Measurements from ENCODE around the gene TMEM9. TPM values are rescaled to one million over a fixed set of nuclear protein-coding genes. Genes with fewer than 3 reads are reported as not detected.

The TMEM9 gene
- total RNA-seq, 1 donor from 2014 or later, result 80.2 TPM

- Mint-ChIP-seq H3K27ac (ENCODE audit: unreplicated experiment) (peak overlapping the region; percentile 75), H3K4me3 (ENCODE audit: unreplicated experiment) (peak overlapping the region; percentile 73), H3K27me3 (ENCODE audit: unreplicated experiment) (no peaks in the 10 kb centered on the region), H3K9me3 (ENCODE audit: unreplicated experiment) (peaks cover 2% of the 10 kb centered on the region), H3K36me3 (ENCODE audit: unreplicated experiment) (no peaks in the 10 kb centered on the region), H3K4me1 (ENCODE audit: low read depth, unreplicated experiment) (peaks cover 10% of the 10 kb centered on the region)
- peak; percentile 76 for DNase-seq
- TF ChIP-seq CTCF (IDR thresholded peaks at IDR 0.05; ENCODE audit: partially characterized antibody, unreplicated experiment), result peak; percentile 77
Observed at GRCh38 chr1:201171063-201172036, 17.1 kb upstream of the TMEM9 start.

- H3K36me3 Mint-ChIP-seq (ENCODE audit: unreplicated experiment), result no peaks in the 10 kb centered on the region
- no peaks in the 10 kb centered on the region for H3K27me3 Mint-ChIP-seq (ENCODE audit: unreplicated experiment)
- DNase-seq, result peak; percentile 94
- no peak for TF ChIP-seq CTCF (IDR thresholded peaks at IDR 0.05; ENCODE audit: partially characterized antibody, unreplicated experiment)
- H3K4me3 Mint-ChIP-seq (ENCODE audit: unreplicated experiment), result peak overlapping the region; percentile 73
- peak overlapping the region; percentile 65 for H3K27ac Mint-ChIP-seq (ENCODE audit: unreplicated experiment)
- peaks cover 10% of the 10 kb centered on the region for H3K4me1 Mint-ChIP-seq (ENCODE audit: low read depth, unreplicated experiment)
- H3K9me3 Mint-ChIP-seq (ENCODE audit: unreplicated experiment), result peaks cover 2% of the 10 kb centered on the region
Observed at GRCh38 chr1:201170533-201171062, 16.3 kb upstream of the TMEM9 start.

- no peak for DNase-seq
- H3K36me3 Mint-ChIP-seq (ENCODE audit: unreplicated experiment), result no peaks in the 10 kb centered on the region
- peak overlapping the region; percentile 65 for H3K27ac Mint-ChIP-seq (ENCODE audit: unreplicated experiment)
- peaks cover 10% of the 10 kb centered on the region for H3K4me1 Mint-ChIP-seq (ENCODE audit: low read depth, unreplicated experiment)
- peak overlapping the region; percentile 73 for H3K4me3 Mint-ChIP-seq (ENCODE audit: unreplicated experiment)
- H3K9me3 Mint-ChIP-seq (ENCODE audit: unreplicated experiment), result peaks cover 2% of the 10 kb centered on the region
- TF ChIP-seq CTCF (IDR thresholded peaks at IDR 0.05; ENCODE audit: partially characterized antibody, unreplicated experiment), result no peak
- no peaks in the 10 kb centered on the region for H3K27me3 Mint-ChIP-seq (ENCODE audit: unreplicated experiment)
Observed at GRCh38 chr1:201169971-201170532, 15.8 kb upstream of the TMEM9 start.

GRCh38 chr1:201169203-201169602 lies 14.9 kb upstream of the TMEM9 start:
- no peak for DNase-seq
- Mint-ChIP-seq H3K4me1 (ENCODE audit: low read depth, unreplicated experiment) (peaks cover 13% of the 10 kb centered on the region), H3K27me3 (ENCODE audit: unreplicated experiment) (no peaks in the 10 kb centered on the region), H3K27ac (ENCODE audit: unreplicated experiment) (peak overlapping the region; percentile 24), H3K4me3 (ENCODE audit: unreplicated experiment) (peak overlapping the region; percentile 23), H3K36me3 (ENCODE audit: unreplicated experiment) (no peaks in the 10 kb centered on the region), H3K9me3 (ENCODE audit: unreplicated experiment) (peaks cover 2% of the 10 kb centered on the region)
- no peak for TF ChIP-seq CTCF (IDR thresholded peaks at IDR 0.05; ENCODE audit: partially characterized antibody, unreplicated experiment)

Data from glutamatergic neuron (in vitro differentiated cells).